Dedifferentiated amniotic fluid mesenchymal stem cell (primary cell): Measurements from ENCODE around the gene DYNAP.

Source experiments
- DNase-seq: peaks from one replicate; pipeline ENCODE4 v3.0.0-alpha.2; 2016; ENCODE audit errors: extremely low spot score

Gene DYNAP

GRCh38 chr18:54636217-54636616, 45.2 kb downstream of the DYNAP start:
- DNase-seq = no peak

- no peak for DNase-seq
Observed at GRCh38 chr18:54641734-54642133, 50.7 kb downstream of the DYNAP start.

- DNase-seq = no peak
Observed at GRCh38 chr18:54647176-54647575, 56.1 kb downstream of the DYNAP start.
